Mesenchymal stem cell (in vitro differentiated cells and primary cell): ENCODE results near the gene FUS.

Experiments
- DNase-seq: peaks from one replicate; pipeline ENCODE4 v3.0.0-alpha.2; 2013
- H2AFZ ChIP-seq: one replicate; pipeline ENCODE4 v1.6.1; 2013; ENCODE audit warnings: low read depth, mild to moderate bottlenecking, control low read depth, inconsistent platforms, low read length, moderate library complexity
- H2AK5ac ChIP-seq: 2 replicates; pipeline ENCODE4 v1.6.1; 2013; ENCODE audit warnings: low read length, moderate library complexity, mild to moderate bottlenecking, inconsistent platforms; ENCODE audit not compliant: severe bottlenecking
- H2BK120ac ChIP-seq: one replicate; pipeline ENCODE4 v1.6.1; 2013; ENCODE audit warnings: low read depth, mild to moderate bottlenecking, inconsistent platforms, low read length, moderate library complexity
- H2BK12ac ChIP-seq, 2 experiments: one replicate each; pipeline ENCODE4 v1.6.1; 2013; ENCODE audit warnings: inconsistent platforms in 2 of 2, low read length in 2 of 2, mild to moderate bottlenecking in 2 of 2, moderate library complexity in 2 of 2, control low read depth in 1 of 2
- H2BK15ac ChIP-seq: one replicate; pipeline ENCODE4 v1.6.1; 2013; ENCODE audit warnings: mild to moderate bottlenecking, low read depth, inconsistent platforms; ENCODE audit not compliant: poor library complexity, severe bottlenecking
- H2BK5ac ChIP-seq: 2 replicates; pipeline ENCODE4 v1.6.1; 2013; ENCODE audit warnings: low read depth, mild to moderate bottlenecking, low read length, control low read depth, inconsistent platforms; ENCODE audit not compliant: poor library complexity, severe bottlenecking
- H3K14ac ChIP-seq, 2 experiments: one replicate each; pipeline ENCODE4 v1.6.1; 2013; ENCODE audit warnings: inconsistent platforms in 2 of 2, low read length in 2 of 2, control low read depth in 1 of 2, mild to moderate bottlenecking in 1 of 2, moderate library complexity in 1 of 2
- H3K18ac ChIP-seq, 2 experiments: one replicate each; pipeline ENCODE4 v1.6.1; 2013; ENCODE audit warnings: inconsistent platforms in 2 of 2, low read length in 2 of 2, control low read depth in 1 of 2, low read depth in 1 of 2, mild to moderate bottlenecking in 1 of 2
- H3K23ac ChIP-seq, 2 experiments: one replicate each; pipeline ENCODE4 v1.6.1; 2013; ENCODE audit warnings: inconsistent platforms in 2 of 2, low read length in 2 of 2, mild to moderate bottlenecking in 2 of 2, moderate library complexity in 2 of 2, control low read depth in 1 of 2
- H3K27ac ChIP-seq: 2 replicates; pipeline ENCODE4 v1.5.1; 2013; ENCODE audit warnings: mild to moderate bottlenecking, moderate library complexity, low read length, control low read depth, inconsistent platforms; ENCODE audit not compliant: poor library complexity, severe bottlenecking
- H3K27me3 ChIP-seq, 2 experiments: 2 replicates each; pipeline versions ENCODE4 v1.6.1 to v1.7.0; 2013; ENCODE audit warnings: low read length in 2 of 2, mild to moderate bottlenecking in 2 of 2, moderate library complexity in 2 of 2, control low read depth in 1 of 2, inconsistent platforms in 1 of 2; ENCODE audit not compliant: control insufficient read depth in 1 of 2, insufficient read depth in 1 of 2
- H3K36me3 ChIP-seq, 2 experiments: 2 replicates each; pipeline versions ENCODE4 v1.6.1 to v1.7.0; 2013; ENCODE audit warnings: low read length in 2 of 2, control low read depth in 1 of 2, inconsistent platforms in 1 of 2, low read depth in 1 of 2, mild to moderate bottlenecking in 1 of 2; ENCODE audit not compliant: insufficient read depth in 2 of 2, control insufficient read depth in 1 of 2
- H3K4ac ChIP-seq, 2 experiments: one replicate each; pipeline ENCODE4 v1.6.1; 2013; ENCODE audit warnings: inconsistent platforms in 2 of 2, low read length in 2 of 2, mild to moderate bottlenecking in 2 of 2, moderate library complexity in 2 of 2, control low read depth in 1 of 2, low read depth in 1 of 2
- H3K4me1 ChIP-seq: 2 replicates; pipeline ENCODE4 v1.6.1; 2013; ENCODE audit warnings: low read depth, low read length, control low read depth; ENCODE audit not compliant: control insufficient read depth, insufficient read depth
- H3K4me2 ChIP-seq: 2 replicates; pipeline ENCODE4 v1.6.1; 2013; ENCODE audit warnings: low read length, mild to moderate bottlenecking, inconsistent platforms; ENCODE audit not compliant: poor library complexity, severe bottlenecking
- H3K4me3 ChIP-seq, 2 experiments: 2 replicates each; pipeline versions ENCODE4 v1.5.1 to v1.7.0; 2013; ENCODE audit warnings: low read length in 2 of 2, mild to moderate bottlenecking in 2 of 2, control low read depth in 1 of 2, low read depth in 1 of 2; ENCODE audit not compliant: insufficient read depth in 1 of 2
- H3K79me1 ChIP-seq: replicated peaks from 2 replicates; pipeline ENCODE4 v1.6.1; 2013; ENCODE audit warnings: mild to moderate bottlenecking, control low read depth, low read length, inconsistent platforms; ENCODE audit not compliant: poor library complexity, severe bottlenecking
- H3K9ac ChIP-seq: 2 replicates; pipeline ENCODE4 v1.7.0; 2013; ENCODE audit warnings: mild to moderate bottlenecking, low read length, moderate library complexity
- H3K9me3 ChIP-seq: 2 replicates; pipeline ENCODE4 v1.7.0; 2013; ENCODE audit warnings: mild to moderate bottlenecking, low read length; ENCODE audit not compliant: control insufficient read depth
- H4K8ac ChIP-seq: one replicate; pipeline ENCODE4 v1.6.1; 2013; ENCODE audit warnings: inconsistent platforms, mild to moderate bottlenecking, low read length, moderate library complexity
- H4K91ac ChIP-seq: one replicate; pipeline ENCODE4 v1.6.1; 2013; ENCODE audit warnings: mild to moderate bottlenecking, low read length, inconsistent platforms
- WGBS: methylation state at CpG from one replicate; pipeline ENCODE4 v1.1.7; 2013; ENCODE audit warnings: mixed read lengths; 5-methylcytosine and 5-hydroxymethylcytosine counted together

FUS gene

GRCh38 chr16:31186176-31186575 lies 6.2 kb downstream of the FUS start:
- no peak overlapping the region for H2AK5ac ChIP-seq
- H3K27me3 ChIP-seq: no peaks in the 10 kb centered on the region
- H4K91ac ChIP-seq: no peak overlapping the region
- H3K18ac ChIP-seq: no peak overlapping the region
- H3K4ac ChIP-seq: no peak overlapping the region
- H3K14ac ChIP-seq: no peak overlapping the region
- H4K8ac ChIP-seq: no peak overlapping the region
- H3K27ac ChIP-seq: no peak overlapping the region
- H3K4me2 ChIP-seq: no peak overlapping the region
- no peak overlapping the region for H3K4me3 ChIP-seq
- H3K79me1 ChIP-seq: peaks cover 5% of the 10 kb centered on the region
- no peak overlapping the region for H3K23ac ChIP-seq
- no peak overlapping the region for H2BK15ac ChIP-seq
- no peaks in the 10 kb centered on the region for H3K9me3 ChIP-seq
- H2BK12ac ChIP-seq: no peak overlapping the region
- no peak for DNase-seq
- no peak overlapping the region for H2AFZ ChIP-seq
- no peak overlapping the region for H2BK120ac ChIP-seq
- no peak overlapping the region for H2BK5ac ChIP-seq
- peak overlapping the region; percentile 30 for H3K9ac ChIP-seq
- peaks cover 58 to 87% of the 10 kb centered on the region in 2 experiments for H3K36me3 ChIP-seq
- H3K4me1 ChIP-seq: peaks cover 16% of the 10 kb centered on the region
- 96% methylated on average over 7 of the region's 7 CpGs for WGBS

- H3K4me3 ChIP-seq: no peak overlapping the region
- no peak overlapping the region for H2BK12ac ChIP-seq
- WGBS: 95% methylated on average over 10 of the region's 10 CpGs
- peaks cover 67 to 97% of the 10 kb centered on the region in 2 experiments for H3K36me3 ChIP-seq
- H3K9ac ChIP-seq: peak overlapping the region; percentile 50
- H3K27ac ChIP-seq: no peak overlapping the region
- peaks cover 9% of the 10 kb centered on the region for H3K79me1 ChIP-seq
- H2BK15ac ChIP-seq: no peak overlapping the region
- no peak overlapping the region for H4K91ac ChIP-seq
- no peak overlapping the region for H2BK120ac ChIP-seq
- no peak overlapping the region for H2AK5ac ChIP-seq
- H3K9me3 ChIP-seq: no peaks in the 10 kb centered on the region
- no peak overlapping the region for H4K8ac ChIP-seq
- H3K4ac ChIP-seq: no peak overlapping the region
- no peak overlapping the region for H2BK5ac ChIP-seq
- no peaks in the 10 kb centered on the region for H3K27me3 ChIP-seq
- no peak overlapping the region for H3K4me2 ChIP-seq
- no peak overlapping the region for H3K18ac ChIP-seq
- H2AFZ ChIP-seq: no peak overlapping the region
- H3K14ac ChIP-seq: no peak overlapping the region
- no peak for DNase-seq
- no peak overlapping the region for H3K23ac ChIP-seq
- H3K4me1 ChIP-seq: peaks cover 16% of the 10 kb centered on the region
Measured at GRCh38 chr16:31186930-31187807, 7.2 kb downstream of the FUS start.

GRCh38 chr16:31187808-31188189 lies 7.9 kb downstream of the FUS start:
- H3K36me3 ChIP-seq: peaks cover 67 to 100% of the 10 kb centered on the region in 2 experiments
- no peak overlapping the region for H3K18ac ChIP-seq
- peak overlapping the region; percentile 39 for H4K8ac ChIP-seq
- peak overlapping the region; percentile 50 for H3K9ac ChIP-seq
- H3K4me2 ChIP-seq: no peak overlapping the region
- no peak overlapping the region for H2BK15ac ChIP-seq
- H3K4me3 ChIP-seq: no peak overlapping the region
- H3K27me3 ChIP-seq: no peaks in the 10 kb centered on the region
- H2AK5ac ChIP-seq: no peak overlapping the region
- H3K79me1 ChIP-seq: peaks cover 12% of the 10 kb centered on the region
- H3K4ac ChIP-seq: no peak overlapping the region
- H3K27ac ChIP-seq: no peak overlapping the region
- no peak overlapping the region for H2BK5ac ChIP-seq
- H3K14ac ChIP-seq: no peak overlapping the region
- DNase-seq: no peak
- H2BK12ac ChIP-seq: no peak overlapping the region
- no peaks in the 10 kb centered on the region for H3K9me3 ChIP-seq
- H2BK120ac ChIP-seq: no peak overlapping the region
- H2AFZ ChIP-seq: no peak overlapping the region
- no peak overlapping the region for H4K91ac ChIP-seq
- 95% methylated on average over 8 of the region's 8 CpGs for WGBS
- no peak overlapping the region for H3K23ac ChIP-seq
- peaks cover 11% of the 10 kb centered on the region for H3K4me1 ChIP-seq

GRCh38 chr16:31188450-31189411 lies 8.8 kb downstream of the FUS start:
- Histone ChIP-seq H3K9ac (peak overlapping the region; percentile 50), H3K4me2 (no peak overlapping the region), H3K4me3 (no peak overlapping the region), H3K27me3 (no peaks in the 10 kb centered on the region), H3K9me3 (no peaks in the 10 kb centered on the region), H3K14ac (no peak overlapping the region), H4K8ac (no peak overlapping the region), H2BK120ac (no peak overlapping the region), H3K18ac (no peak overlapping the region), H3K36me3 (peaks cover 69 to 100% of the 10 kb centered on the region in 2 experiments), H2AK5ac (no peak overlapping the region), H2BK12ac (no peak overlapping the region), H3K4me1 (peaks cover 6% of the 10 kb centered on the region), H2BK15ac (no peak overlapping the region), H4K91ac (no peak overlapping the region), H2BK5ac (no peak overlapping the region), H2AFZ (no peak overlapping the region), H3K23ac (no peak overlapping the region), H3K79me1 (peaks cover 12% of the 10 kb centered on the region), H3K27ac (no peak overlapping the region), H3K4ac (no peak overlapping the region)
- WGBS: 96% methylated on average over 3 of the region's 3 CpGs
- DNase-seq: no peak
